GM21447 (cell line): ENCODE results near the gene SEC14L1.
"Not testable (repeated sequence)": the region's sequence is repeated elsewhere in the genome, so short reads cannot be mapped to it uniquely, and the experiment has no call there.

Source experiments
- ATAC-seq: cut with Tn5 transposase; IDR thresholded peaks from one replicate; pipeline ENCODE4 v1.9.1; 2021; ENCODE audit not compliant: unreplicated experiment

The SEC14L1 gene

GRCh38 chr17:77254951-77255825 is 114.4 kb downstream of the SEC14L1 start:
- ATAC-seq, result no peak

- ATAC-seq, result not testable (repeated sequence)
Observed at GRCh38 chr17:77255970-77256369, 115.2 kb downstream of the SEC14L1 start.

DNA sequence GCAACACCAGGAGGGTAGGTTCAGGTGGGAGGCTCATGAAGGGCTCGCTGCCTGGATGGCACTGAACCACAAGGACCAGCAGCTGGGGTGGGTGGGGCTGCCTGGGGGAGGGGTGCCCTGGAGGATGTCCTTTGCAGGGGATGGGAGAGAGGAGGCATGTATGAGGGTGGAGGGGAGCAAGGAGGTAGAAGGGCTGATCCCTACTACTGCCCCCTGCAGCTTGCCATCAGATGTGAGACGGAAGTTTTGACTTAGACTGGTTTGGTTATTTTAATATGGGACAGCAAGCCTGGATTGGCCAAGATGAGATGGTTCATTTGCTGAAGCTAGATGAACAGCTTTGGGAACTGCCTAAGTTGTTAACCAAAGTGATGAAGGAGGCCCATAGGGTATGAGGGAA is 115.9 kb downstream of the SEC14L1 start:
- ATAC-seq, result no peak

- no peak for ATAC-seq
Observed at GRCh38 chr17:77257169-77257568, 116.4 kb downstream of the SEC14L1 start.

DNA sequence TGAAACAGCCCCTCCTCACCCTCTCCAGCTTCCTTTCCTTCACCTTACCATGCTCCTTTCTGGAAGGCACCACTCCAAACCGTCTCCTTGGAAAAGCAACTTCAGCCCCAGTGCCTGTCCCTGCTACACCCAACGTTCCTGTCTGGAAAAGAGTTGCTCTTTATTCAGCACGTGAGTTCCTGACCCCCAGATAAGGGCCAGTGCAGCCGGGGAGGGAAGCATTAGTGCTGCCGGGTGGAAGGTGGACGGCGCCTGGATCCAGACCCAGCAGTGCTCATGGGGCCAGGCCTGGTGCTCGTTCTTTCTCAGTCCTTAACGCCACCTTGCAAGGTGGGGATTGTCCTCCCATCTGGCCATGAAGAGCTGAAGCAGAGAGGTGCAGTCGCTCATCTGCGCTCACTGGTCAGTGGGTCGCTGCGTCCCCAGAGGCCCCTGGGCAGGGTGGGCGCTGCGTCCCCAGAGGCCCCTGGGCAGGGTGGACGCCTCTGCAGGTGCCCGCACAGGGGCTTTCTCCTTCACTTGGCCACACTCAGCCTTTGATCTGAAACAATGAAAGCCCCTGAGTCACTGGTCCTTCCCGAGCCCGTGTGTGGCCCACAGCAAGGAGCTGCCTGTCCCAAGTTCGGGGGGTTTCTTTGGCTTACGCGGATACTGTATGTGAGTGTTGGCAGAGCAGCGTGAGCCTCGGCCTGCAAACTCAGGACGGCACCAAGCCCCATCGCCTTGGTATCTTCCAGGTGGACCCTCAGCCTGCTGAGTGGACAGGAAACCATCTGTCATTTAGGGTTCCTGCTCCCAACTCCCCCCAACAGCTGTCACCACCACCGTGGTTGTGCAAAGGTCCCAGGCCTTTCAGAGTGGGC is 117.1 kb downstream of the SEC14L1 start:
- ATAC-seq, result no peak

DNA sequence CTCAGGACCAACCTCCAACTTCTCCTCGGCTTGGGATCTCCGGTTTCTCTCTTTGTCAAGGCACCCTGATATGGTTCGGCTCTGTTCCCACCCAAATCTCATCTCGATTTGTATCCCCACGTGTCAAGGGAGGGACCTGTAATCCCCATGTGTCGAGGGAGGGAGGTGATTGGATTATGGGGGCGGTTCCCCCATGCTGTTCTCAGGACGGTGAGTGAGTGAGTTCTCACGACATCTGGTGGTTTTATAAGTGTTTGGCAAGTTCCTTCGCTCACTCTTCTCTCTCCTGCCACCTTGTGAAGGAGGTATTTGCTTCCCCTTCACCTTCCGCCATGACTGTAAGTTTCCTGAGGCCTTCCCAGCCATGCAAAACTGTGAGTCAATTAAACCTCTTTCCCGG is 117.9 kb downstream of the SEC14L1 start:
- no peak for ATAC-seq

DNA sequence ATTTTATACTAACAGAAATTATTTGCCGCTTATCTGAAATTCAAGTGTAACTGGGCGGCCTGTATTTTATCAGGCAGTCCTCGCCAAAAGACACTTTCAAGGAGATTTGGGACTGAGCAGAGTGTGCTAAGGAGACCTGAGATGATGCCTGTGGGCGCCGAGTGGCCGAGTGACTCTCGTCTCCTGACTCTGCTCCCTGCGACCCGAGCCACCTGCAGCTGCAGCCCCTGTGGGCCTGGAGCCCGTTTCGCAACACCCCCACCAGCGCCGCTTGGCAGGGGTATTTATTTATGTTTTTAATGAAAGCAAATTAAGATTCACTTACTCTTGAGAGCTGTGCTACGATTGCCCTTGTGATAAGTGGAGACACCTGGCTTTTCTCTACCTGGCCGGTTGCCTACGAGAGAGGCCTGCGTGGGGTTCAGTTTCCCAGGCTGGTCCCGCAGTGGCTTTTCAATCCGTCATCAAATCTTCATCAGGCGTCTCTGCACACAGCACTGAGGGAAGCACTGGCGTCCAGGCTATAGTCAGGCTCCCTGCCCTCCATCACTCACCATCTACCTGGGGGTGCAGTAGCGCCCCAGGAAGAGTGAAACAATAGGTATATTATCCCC is 124.0 kb downstream of the SEC14L1 start:
- ATAC-seq, result no peak

- no peak for ATAC-seq
Observed at GRCh38 chr17:77266213-77266612, 125.4 kb downstream of the SEC14L1 start.
